ENCODE results near the gene ZNF521. TPM values are rescaled to one million over a fixed set of nuclear protein-coding genes. Genes with fewer than 3 reads are reported as not detected.

ZNF521 gene
- total RNA-seq, 3 donors from 2014 or later, result 30.2 to 67.5 (median 51.8) TPM

DNA sequence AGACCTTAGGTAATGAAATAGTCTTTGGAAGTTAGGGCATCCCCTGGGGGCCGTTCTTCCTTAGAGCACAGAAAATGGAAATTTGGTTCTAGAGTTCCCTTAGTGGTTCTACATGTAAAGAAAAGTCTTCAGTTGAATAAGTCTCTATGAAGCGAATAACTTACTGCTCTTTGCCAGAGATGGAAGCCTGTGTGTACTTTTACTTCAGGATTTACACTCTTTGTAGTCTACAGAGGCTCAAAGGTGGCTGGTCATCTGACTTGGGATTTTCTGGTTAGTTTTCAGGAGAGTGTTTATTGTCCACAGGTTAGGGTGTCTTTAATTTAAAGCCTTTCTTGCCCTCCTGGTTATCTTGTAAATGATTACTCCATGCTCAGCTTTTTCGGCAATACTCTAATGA is 210.6 kb downstream of the ZNF521 start:
- Histone ChIP-seq H3K27ac (peak overlapping the region in 1 of 2 donors; percentile 5), H3K4me3 (no peak overlapping the region), H3K4me1 (peaks cover 0 to 5% of the 10 kb centered on the region in 2 donors), H3K36me3 (no peaks in the 10 kb centered on the region), H3K9me3 (no peaks in the 10 kb centered on the region), H3K27me3 (no peaks in the 10 kb centered on the region)
- TF ChIP-seq POLR2A (IDR thresholded peaks at IDR 0.05) (no peak), POLR2AphosphoS5 (IDR thresholded peaks at IDR 0.05) (no peak)
- TF ChIP-seq, protein P1, sequence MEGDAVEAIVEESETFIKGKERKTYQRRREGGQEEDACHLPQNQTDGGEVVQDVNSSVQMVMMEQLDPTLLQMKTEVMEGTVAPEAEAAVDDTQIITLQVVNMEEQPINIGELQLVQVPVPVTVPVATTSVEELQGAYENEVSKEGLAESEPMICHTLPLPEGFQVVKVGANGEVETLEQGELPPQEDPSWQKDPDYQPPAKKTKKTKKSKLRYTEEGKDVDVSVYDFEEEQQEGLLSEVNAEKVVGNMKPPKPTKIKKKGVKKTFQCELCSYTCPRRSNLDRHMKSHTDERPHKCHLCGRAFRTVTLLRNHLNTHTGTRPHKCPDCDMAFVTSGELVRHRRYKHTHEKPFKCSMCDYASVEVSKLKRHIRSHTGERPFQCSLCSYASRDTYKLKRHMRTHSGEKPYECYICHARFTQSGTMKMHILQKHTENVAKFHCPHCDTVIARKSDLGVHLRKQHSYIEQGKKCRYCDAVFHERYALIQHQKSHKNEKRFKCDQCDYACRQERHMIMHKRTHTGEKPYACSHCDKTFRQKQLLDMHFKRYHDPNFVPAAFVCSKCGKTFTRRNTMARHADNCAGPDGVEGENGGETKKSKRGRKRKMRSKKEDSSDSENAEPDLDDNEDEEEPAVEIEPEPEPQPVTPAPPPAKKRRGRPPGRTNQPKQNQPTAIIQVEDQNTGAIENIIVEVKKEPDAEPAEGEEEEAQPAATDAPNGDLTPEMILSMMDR (IDR thresholded peaks at IDR 0.05), result no peak
- no peak for DNase-seq (ENCODE audit: low spot score in 2 of 2)
- intact Hi-C loops (cut with DNase I; ENCODE audit: low total_unique reads), result no loop called here

DNA sequence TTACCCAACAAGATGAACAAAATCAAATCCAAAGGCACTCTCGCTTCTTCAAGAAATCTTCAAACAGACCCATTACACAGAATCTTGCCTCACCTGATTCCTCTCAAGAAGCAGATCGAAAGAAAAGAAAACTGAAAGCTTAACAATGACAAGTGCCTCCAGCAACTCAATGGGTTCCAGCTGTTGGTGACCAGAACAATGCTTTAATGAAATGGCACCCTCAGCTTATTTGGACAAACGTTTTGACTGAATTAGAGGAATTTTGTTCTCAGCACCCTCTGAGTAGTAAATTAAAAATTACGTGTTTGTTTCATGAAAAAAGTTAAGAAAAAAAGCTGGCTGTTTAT is 211.0 kb downstream of the ZNF521 start:
- H3K36me3 ChIP-seq, result no peaks in the 10 kb centered on the region
- TF ChIP-seq POLR2A (IDR thresholded peaks at IDR 0.05), result no peak
- no peak for TF ChIP-seq POLR2AphosphoS5 (IDR thresholded peaks at IDR 0.05)
- TF ChIP-seq, protein P1 (IDR thresholded peaks at IDR 0.05), result no peak
- H3K4me1 ChIP-seq, result peaks cover 0 to 5% of the 10 kb centered on the region in 2 donors
- peak overlapping the region in 1 of 3 donors; percentile 6 for H3K4me3 ChIP-seq
- H3K27me3 ChIP-seq, result no peaks in the 10 kb centered on the region
- no peaks in the 10 kb centered on the region for H3K9me3 ChIP-seq
- H3K27ac ChIP-seq, result peak overlapping the region in 1 of 2 donors; percentile 32
- DNase-seq (ENCODE audit: low spot score in 2 of 2), result no peak
- intact Hi-C loops (cut with DNase I; ENCODE audit: low total_unique reads), result no loop called here

DNA sequence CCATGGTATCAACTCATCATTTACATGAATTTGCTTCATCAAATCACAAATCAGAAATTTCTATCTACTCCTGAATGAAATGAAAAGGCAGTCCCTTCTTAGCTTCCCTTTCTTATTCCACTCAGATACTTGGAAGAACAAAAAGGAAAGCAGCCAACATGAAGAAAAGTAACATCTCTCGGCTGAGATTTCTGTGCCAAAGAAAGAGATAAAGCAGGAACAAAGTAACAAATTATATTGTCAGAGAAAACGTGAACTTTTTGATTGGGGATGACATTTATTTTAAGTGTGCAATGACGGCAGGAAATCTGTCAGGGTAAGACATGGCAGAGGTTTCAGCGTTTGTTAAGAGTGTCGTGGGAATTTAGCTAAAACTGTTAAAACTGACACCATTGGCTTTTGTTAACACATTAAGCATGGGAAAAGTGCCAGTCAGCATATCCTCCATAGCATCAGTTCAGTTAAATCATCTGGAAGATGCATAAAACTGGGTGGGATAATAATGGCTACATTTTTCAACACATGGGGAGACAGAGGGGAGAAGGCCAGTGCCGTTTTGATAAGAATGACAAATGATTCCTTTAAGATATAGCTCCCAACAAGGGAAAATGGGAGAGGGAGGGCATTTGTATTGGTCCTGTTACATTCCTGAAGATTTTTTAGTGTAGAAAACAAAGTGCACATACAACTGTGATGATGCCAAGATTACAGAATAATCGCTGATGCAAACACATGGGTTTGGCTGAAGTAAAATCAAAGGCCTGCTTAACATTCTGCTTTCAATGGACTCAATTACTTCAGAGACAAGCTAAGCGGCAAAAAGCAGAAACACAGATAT is 211.6 kb downstream of the ZNF521 start:
- no peak for DNase-seq (ENCODE audit: low spot score in 2 of 2)

DNA sequence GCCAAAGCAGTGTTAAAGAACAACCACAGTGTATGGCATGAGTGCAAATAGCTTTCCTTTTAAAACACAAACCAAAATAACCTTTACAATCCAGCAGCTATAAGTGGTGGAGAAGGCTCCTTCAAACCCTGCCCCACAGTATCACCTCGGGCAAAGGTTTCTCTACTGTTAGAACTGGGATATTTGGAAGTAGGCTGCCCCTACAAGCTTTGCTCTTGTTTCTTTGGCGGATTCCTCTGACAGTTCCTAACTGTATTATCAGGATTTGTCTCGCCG is 214.8 kb downstream of the ZNF521 start:
- peak overlapping the region; percentile 40 to 62 for H3K27ac ChIP-seq
- intact Hi-C loops (cut with DNase I; ENCODE audit: low total_unique reads), result no loop called here

More for the DNA sequence above, 211.6 kb downstream of the ZNF521 start:
- TF ChIP-seq, protein P1 (IDR thresholded peaks at IDR 0.05), result no peak
- TF ChIP-seq POLR2AphosphoS5 (IDR thresholded peaks at IDR 0.05) (no peak), POLR2A (IDR thresholded peaks at IDR 0.05) (no peak)
- Histone ChIP-seq H3K4me3 (peak overlapping the region in 1 of 3 donors; percentile 6), H3K9me3 (no peaks in the 10 kb centered on the region), H3K36me3 (no peaks in the 10 kb centered on the region), H3K4me1 (peaks cover 0 to 5% of the 10 kb centered on the region in 2 donors), H3K27me3 (no peaks in the 10 kb centered on the region), H3K27ac (peak overlapping the region in 1 of 2 donors; percentile 32)
- intact Hi-C loops (cut with DNase I; ENCODE audit: low total_unique reads), result no loop called here

DNA sequence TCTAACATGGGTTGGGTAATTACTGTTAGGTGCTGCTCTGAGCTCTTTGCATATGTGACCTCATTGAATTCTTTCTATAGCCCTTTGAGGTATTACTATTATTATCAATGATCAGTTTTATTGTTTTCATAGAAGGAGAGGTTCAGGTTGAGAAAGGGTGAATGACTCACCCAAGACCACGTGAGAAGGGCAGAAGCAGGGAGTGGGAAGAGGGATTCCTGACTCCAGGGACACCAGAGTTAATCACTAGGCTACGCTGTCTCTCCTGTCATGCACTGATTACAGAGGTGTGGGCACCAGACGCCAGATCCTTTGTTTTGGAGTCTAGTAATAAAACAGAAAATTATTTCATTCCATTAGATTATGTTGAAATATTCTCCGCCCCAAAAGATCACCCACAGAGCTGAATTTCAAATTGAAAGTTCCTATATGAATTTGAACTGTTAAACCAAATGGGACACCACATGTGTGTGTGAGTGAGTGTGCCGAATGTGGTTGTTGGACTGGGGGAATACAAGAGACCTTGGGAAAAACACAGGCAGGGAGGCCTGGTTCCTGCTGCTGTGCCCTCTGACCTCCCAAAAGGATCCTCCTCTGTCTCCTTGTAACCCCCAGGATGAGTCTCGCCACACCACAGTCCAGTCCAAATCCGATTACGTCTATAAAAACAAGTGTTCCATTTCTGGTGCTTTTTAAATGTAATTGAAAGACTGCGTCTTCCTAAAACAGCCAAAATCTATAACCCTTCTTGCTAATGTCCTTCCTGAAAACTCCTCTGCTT is 215.4 kb downstream of the ZNF521 start:
- no peaks in the 10 kb centered on the region for H3K36me3 ChIP-seq
- no peak overlapping the region for H3K4me3 ChIP-seq
- TF ChIP-seq POLR2A (IDR thresholded peaks at IDR 0.05) (no peak), POLR2AphosphoS5 (IDR thresholded peaks at IDR 0.05) (no peak)
- TF ChIP-seq, protein P1 (IDR thresholded peaks at IDR 0.05), result no peak
- peak overlapping the region; percentile 40 to 62 for H3K27ac ChIP-seq
- H3K9me3 ChIP-seq, result no peaks in the 10 kb centered on the region
- DNase-seq (ENCODE audit: low spot score in 2 of 2), result no peak
- H3K4me1 ChIP-seq, result no peaks in the 10 kb centered on the region
- H3K27me3 ChIP-seq, result no peaks in the 10 kb centered on the region
- intact Hi-C loops (cut with DNase I; ENCODE audit: low total_unique reads), result no loop called here

More for the DNA sequence above, 214.8 kb downstream of the ZNF521 start:
- Histone ChIP-seq H3K4me3 (no peak overlapping the region), H3K4me1 (no peaks in the 10 kb centered on the region), H3K27me3 (no peaks in the 10 kb centered on the region), H3K9me3 (no peaks in the 10 kb centered on the region), H3K36me3 (no peaks in the 10 kb centered on the region)
- TF ChIP-seq POLR2A (IDR thresholded peaks at IDR 0.05), result no peak
- no peak for TF ChIP-seq POLR2AphosphoS5 (IDR thresholded peaks at IDR 0.05)
- no peak for DNase-seq (ENCODE audit: low spot score in 2 of 2)

Measured in breast epithelium (tissue), 4 donors.